Measurements from ENCODE around the gene SNRPE.

DNA sequence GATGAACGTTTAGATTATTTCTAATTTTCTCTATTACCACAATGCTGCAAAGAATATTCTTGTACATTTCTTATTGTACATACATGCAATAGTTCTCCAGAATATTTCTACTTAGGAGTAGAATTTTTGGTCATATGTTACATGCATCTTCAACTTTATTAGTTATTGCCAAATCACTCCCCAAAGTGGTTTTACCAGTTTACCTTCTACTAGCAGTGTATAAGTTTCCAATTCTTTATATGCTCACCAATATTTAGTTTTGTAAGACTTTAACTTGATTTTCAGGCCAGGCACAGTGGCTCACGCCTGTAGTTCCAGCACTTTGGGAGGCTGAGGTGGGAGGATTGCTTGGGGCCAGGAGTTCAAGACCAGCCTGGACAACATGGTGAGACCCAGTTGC, 55.4 kb downstream of the SNRPE start:
- TF ChIP-seq, protein P1, sequence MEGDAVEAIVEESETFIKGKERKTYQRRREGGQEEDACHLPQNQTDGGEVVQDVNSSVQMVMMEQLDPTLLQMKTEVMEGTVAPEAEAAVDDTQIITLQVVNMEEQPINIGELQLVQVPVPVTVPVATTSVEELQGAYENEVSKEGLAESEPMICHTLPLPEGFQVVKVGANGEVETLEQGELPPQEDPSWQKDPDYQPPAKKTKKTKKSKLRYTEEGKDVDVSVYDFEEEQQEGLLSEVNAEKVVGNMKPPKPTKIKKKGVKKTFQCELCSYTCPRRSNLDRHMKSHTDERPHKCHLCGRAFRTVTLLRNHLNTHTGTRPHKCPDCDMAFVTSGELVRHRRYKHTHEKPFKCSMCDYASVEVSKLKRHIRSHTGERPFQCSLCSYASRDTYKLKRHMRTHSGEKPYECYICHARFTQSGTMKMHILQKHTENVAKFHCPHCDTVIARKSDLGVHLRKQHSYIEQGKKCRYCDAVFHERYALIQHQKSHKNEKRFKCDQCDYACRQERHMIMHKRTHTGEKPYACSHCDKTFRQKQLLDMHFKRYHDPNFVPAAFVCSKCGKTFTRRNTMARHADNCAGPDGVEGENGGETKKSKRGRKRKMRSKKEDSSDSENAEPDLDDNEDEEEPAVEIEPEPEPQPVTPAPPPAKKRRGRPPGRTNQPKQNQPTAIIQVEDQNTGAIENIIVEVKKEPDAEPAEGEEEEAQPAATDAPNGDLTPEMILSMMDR (optimal IDR thresholded peaks at IDR 0.05 in 1 of 3, IDR thresholded peaks at IDR 0.05 in 1 of 3, conservative IDR thresholded peaks at IDR 0.05 in 1 of 3; ENCODE audit: extremely low read depth in 1 of 3, insufficient read depth in 2 of 3, low read length in 3 of 3), result no peak
- TF ChIP-seq EZH2 (IDR thresholded peaks at IDR 0.05; ENCODE audit: low read length), result no peak

Data from keratinocyte (primary cell).